Esophagus muscularis mucosa (tissue), 4 donors: ENCODE measurements around the gene UPF1. TPM values are rescaled to one million over a fixed set of nuclear protein-coding genes. Genes with fewer than 3 reads are reported as not detected.

Experiments
- DNase-seq: peaks from one replicate; pipeline ENCODE4 v3.0.0-alpha.2; 2017; ENCODE audit errors: extremely low spot score
- H3K27ac ChIP-seq, 4 donors: fragments of 200-600 bp; sonication (generic); replicated peaks in 1 of 4; 1 replicate in 3 of 4; 2 replicates in 1 of 4; pipeline ENCODE4 v1.5.1; 2016 to 2019; ENCODE audit warnings: mild to moderate bottlenecking in 1 of 4
- H3K27me3 ChIP-seq, 4 donors: fragments of 200-600 bp; sonication (generic); one replicate each; pipeline versions ENCODE4 v1.5.1 to v1.6.0; 2016 to 2019
- H3K36me3 ChIP-seq, 4 donors: fragments of 200-600 bp; sonication (generic); one replicate each; pipeline ENCODE4 v1.5.1; 2016 to 2019
- H3K4me1 ChIP-seq, 4 donors: fragments of 200-600 bp; sonication (generic); one replicate each; pipeline ENCODE4 v1.5.1; 2016 to 2019
- H3K4me3 ChIP-seq, 4 donors: fragments of 200-600 bp; sonication (generic); 1 replicate in 2 of 4; 2 replicates in 2 of 4; pipeline ENCODE4 v1.5.1; 2016 to 2019; ENCODE audit warnings: mild to moderate bottlenecking in 4 of 4, moderate library complexity in 1 of 4
- H3K9me3 ChIP-seq, 4 donors: fragments of 200-600 bp; sonication (generic); 1 replicate in 3 of 4; 2 replicates in 1 of 4; pipeline ENCODE4 v1.5.1; 2016 to 2019
- EP300 ChIP-seq: sonication (generic); formaldehyde crosslinking; IDR thresholded peaks from one replicate; pipeline ENCODE4 v1.6.1; 2017; ENCODE audit warnings: antibody characterized with exemption
- POLR2A ChIP-seq: fragments of 450-650 bp; IDR thresholded peaks from one replicate; pipeline ENCODE4 v1.6.1; 2017; ENCODE audit warnings: antibody characterized with exemption, moderate library complexity, mild to moderate bottlenecking, low read depth
- POLR2AphosphoS5 ChIP-seq, 2 donors: sonication (generic); formaldehyde crosslinking; IDR thresholded peaks; one replicate each; pipeline ENCODE4 v1.6.1; 2017; ENCODE audit warnings: antibody characterized with exemption in 2 of 2
- WGBS: methylation state at CpG from one replicate; pipeline ENCODE4 v1.1.5; 2018; 5-methylcytosine and 5-hydroxymethylcytosine counted together
- intact Hi-C: fragments of 100-400 bp; cut with DNase I; formaldehyde crosslinking; loops from one replicate; pipeline ENCODE4 v1.15.1; 2023
- total RNA-seq, 4 donors: library from RNA; depleted of rRNA; stranded (reverse); fragments of >200 nt; gene quantifications; one replicate each; pipeline versions ENCODE4 v1.1.0 to v1.2.1, GENCODE V29; 2016
- TF ChIP-seq, protein P1 (sequence below), 3 experiments: fragments of 200-600 bp in 2 of 3; fragments of 450-650 bp in 1 of 3; sonication (generic) in 2 of 3; IDR thresholded peaks; one replicate each; pipeline ENCODE4 v1.5.1; 2017 to 2019; ENCODE audit warnings: antibody characterized with exemption in 3 of 3, mild to moderate bottlenecking in 2 of 3, moderate library complexity in 1 of 3

UPF1 gene
- total RNA-seq, 4 donors from 2014 or later: 54.8 to 116 (median 77.4) TPM

GRCh38 chr19:18790566-18791314 is 41.0 kb upstream of the UPF1 start, which contains the start of gene COMP:
Gene COMP (minus strand): TSS chr19:18791305. CDS start chr19:18791269, 36 bp downstream.
- H3K27ac ChIP-seq: no peak within 1 kb of the TSS
- H3K9me3 ChIP-seq: no peaks in the 10 kb centered on the region
- intact Hi-C loops: no loop called here
- WGBS: 8% methylated on average over 56 of the region's 61 CpGs
- H3K27me3 ChIP-seq: peaks cover 12 to 98% (median 61%) of the 10 kb centered on the region in 4 donors
- no peaks in the 10 kb centered on the region for H3K36me3 ChIP-seq
- DNase-seq: no peak
- TF ChIP-seq POLR2AphosphoS5 (IDR thresholded peaks at IDR 0.05) (no peak), EP300 (no peak), POLR2A (no peak)
- TF ChIP-seq, protein P1, sequence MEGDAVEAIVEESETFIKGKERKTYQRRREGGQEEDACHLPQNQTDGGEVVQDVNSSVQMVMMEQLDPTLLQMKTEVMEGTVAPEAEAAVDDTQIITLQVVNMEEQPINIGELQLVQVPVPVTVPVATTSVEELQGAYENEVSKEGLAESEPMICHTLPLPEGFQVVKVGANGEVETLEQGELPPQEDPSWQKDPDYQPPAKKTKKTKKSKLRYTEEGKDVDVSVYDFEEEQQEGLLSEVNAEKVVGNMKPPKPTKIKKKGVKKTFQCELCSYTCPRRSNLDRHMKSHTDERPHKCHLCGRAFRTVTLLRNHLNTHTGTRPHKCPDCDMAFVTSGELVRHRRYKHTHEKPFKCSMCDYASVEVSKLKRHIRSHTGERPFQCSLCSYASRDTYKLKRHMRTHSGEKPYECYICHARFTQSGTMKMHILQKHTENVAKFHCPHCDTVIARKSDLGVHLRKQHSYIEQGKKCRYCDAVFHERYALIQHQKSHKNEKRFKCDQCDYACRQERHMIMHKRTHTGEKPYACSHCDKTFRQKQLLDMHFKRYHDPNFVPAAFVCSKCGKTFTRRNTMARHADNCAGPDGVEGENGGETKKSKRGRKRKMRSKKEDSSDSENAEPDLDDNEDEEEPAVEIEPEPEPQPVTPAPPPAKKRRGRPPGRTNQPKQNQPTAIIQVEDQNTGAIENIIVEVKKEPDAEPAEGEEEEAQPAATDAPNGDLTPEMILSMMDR (IDR thresholded peaks at IDR 0.05): no peak
- H3K4me3 ChIP-seq: peak within 1 kb of the TSS; percentile 33 to 51 (median 45)
- peaks cover 38 to 54% (median 53%) of the 10 kb centered on the region in 4 donors for H3K4me1 ChIP-seq

DNA sequence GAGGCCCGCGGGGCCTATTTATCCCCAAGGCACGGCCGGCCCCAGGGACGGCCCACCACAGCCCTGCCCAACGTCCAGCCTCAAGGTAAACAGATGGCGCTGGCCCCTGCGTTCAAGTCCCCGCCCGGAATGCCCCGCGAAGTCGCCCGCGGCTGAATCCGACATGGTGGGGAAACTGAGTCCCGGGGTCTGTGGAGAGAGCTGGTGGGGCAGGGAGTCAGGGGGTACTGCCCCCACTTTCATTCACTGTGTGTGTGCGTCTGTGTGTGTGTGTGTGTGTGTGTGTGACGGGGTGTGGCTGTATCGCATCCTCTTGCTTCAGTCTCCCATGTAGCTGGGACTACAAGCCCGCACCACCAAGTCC is 40.5 kb upstream of the UPF1 start:
- Histone ChIP-seq H3K9me3 (no peaks in the 10 kb centered on the region), H3K36me3 (no peaks in the 10 kb centered on the region), H3K4me3 (peak overlapping the region in 1 of 4 donors; percentile 42), H3K27me3 (peaks cover 12 to 98% (median 55%) of the 10 kb centered on the region in 4 donors), H3K4me1 (peaks cover 34 to 51% (median 50%) of the 10 kb centered on the region in 4 donors), H3K27ac (no peak overlapping the region)
- intact Hi-C loops: no loop called here
- DNase-seq: no peak
- no peak for TF ChIP-seq POLR2AphosphoS5 (IDR thresholded peaks at IDR 0.05)
- TF ChIP-seq, protein P1 (IDR thresholded peaks at IDR 0.05): no peak
- TF ChIP-seq POLR2A: no peak
- TF ChIP-seq EP300: no peak
- 50% methylated on average over 4 of the region's 21 CpGs for WGBS

- no peaks in the 10 kb centered on the region for H3K9me3 ChIP-seq
- intact Hi-C loops: no loop called here
- no peak overlapping the region for H3K4me3 ChIP-seq
- H3K27ac ChIP-seq: no peak overlapping the region
- peaks cover 12 to 97% (median 45%) of the 10 kb centered on the region in 4 donors for H3K27me3 ChIP-seq
- no peak for DNase-seq
- H3K4me1 ChIP-seq: peaks cover 29 to 44% (median 43%) of the 10 kb centered on the region in 4 donors
- WGBS: 92% methylated on average over 3 of the region's 3 CpGs
- no peaks in the 10 kb centered on the region for H3K36me3 ChIP-seq
- no peak for TF ChIP-seq POLR2AphosphoS5 (IDR thresholded peaks at IDR 0.05)
- TF ChIP-seq EP300: no peak
- TF ChIP-seq, protein P1 (IDR thresholded peaks at IDR 0.05): no peak
- no peak for TF ChIP-seq POLR2A
Measured at GRCh38 chr19:18792661-18793060, 39.1 kb upstream of the UPF1 start.

DNA sequence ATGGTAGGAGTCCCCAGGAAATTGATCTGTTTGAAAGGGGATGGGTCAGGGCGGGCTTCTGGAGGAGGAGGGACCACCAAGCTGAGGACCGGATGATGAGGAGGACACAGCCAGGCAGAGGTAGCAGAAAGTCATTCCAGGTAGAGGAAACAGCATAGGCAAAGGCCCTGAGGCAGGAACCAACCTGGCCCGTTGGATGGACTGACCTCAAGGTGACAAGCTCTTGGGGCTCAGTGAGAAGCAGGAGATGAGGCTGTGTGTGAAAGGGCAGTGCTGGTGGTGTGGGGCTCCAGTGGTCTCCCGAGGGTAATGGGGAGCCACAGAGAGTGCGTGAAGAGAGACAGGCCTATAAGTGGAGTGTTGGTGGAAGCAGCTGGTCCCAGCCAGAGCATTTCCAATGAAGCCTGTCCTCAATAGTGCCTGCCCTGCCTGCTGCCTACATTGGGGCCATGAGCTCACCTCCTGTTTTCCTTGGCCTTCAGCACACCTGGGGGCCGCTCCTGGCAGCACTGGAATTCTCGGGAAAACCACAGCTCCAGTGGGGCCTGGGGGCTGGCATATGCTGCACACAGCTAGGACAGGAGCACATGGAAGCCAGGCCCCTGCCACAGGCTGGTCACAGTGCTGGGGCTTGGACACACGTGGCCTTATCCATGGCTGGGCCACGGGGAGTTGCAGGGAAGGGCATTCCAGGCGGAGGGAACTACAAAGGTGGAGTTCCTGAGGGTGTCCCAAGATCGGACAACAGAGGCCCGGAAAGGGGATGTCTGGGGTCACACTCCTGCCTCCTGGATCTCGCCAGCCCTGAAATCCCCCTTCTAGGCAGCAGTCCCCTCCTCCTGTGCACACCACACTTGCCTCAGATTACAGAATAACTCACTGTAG is 38.4 kb upstream of the UPF1 start:
- no peak for TF ChIP-seq POLR2A
- no peaks in the 10 kb centered on the region for H3K36me3 ChIP-seq
- DNase-seq: no peak
- H3K4me1 ChIP-seq: peaks cover 27 to 38% (median 36%) of the 10 kb centered on the region in 4 donors
- H3K9me3 ChIP-seq: no peaks in the 10 kb centered on the region
- H3K4me3 ChIP-seq: no peak overlapping the region
- H3K27ac ChIP-seq: no peak overlapping the region
- peaks cover 12 to 97% (median 38%) of the 10 kb centered on the region in 4 donors for H3K27me3 ChIP-seq
- 90% methylated on average over 13 of the region's 13 CpGs for WGBS
- intact Hi-C loops: no loop called here

GRCh38 chr19:18794029-18794313 is 37.8 kb upstream of the UPF1 start:
- no peak overlapping the region for H3K4me3 ChIP-seq
- no peaks in the 10 kb centered on the region for H3K36me3 ChIP-seq
- H3K4me1 ChIP-seq: peaks cover 21 to 32% (median 30%) of the 10 kb centered on the region in 4 donors
- DNase-seq: no peak
- WGBS: 79% methylated on average over 5 of the region's 5 CpGs
- H3K9me3 ChIP-seq: no peaks in the 10 kb centered on the region
- TF ChIP-seq, protein P1 (IDR thresholded peaks at IDR 0.05): no peak
- TF ChIP-seq POLR2AphosphoS5 (IDR thresholded peaks at IDR 0.05): no peak
- TF ChIP-seq POLR2A: no peak
- TF ChIP-seq EP300: no peak
- peaks cover 12 to 97% (median 32%) of the 10 kb centered on the region in 4 donors for H3K27me3 ChIP-seq
- no peak overlapping the region for H3K27ac ChIP-seq
- intact Hi-C loops: no loop called here
